ENCODE data around the gene MMP17. TPM values are rescaled to one million over a fixed set of nuclear protein-coding genes. Genes with fewer than 3 reads are reported as not detected.

Gene MMP17
- total and polyA plus RNA-seq, 2 donors: 0.28 to 4.2 TPM

DNA sequence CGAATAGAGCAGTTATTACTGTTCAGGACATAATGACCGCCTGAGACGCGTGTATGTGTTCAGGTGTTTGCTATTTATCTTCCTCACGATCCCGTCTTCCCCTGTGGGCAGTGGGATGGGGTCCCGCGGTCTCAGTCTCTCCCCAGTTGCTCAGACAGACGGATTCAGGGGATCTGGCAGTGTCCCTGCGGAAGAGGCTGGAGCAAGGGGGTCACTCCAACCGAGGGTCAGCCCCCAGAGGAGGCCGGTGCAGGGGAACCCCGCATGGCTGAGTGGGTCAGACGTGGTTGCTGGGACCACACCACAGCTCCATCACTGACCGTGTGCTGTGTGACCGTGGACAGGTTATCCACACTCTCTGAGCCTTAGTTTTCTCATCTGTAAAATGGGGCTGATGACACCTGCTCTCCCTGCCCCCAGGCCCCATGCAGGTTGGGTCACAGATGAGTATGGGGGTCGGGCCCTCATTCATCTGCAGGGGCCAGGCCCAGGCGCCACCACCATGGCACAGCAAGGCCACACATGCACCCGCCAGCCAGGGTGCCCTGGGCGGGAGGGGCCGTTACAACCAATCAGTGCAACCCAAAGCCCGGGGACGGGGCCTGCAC lies 5.2 kb downstream of the MMP17 start:
- no peaks in the 10 kb centered on the region for H3K36me3 ChIP-seq (ENCODE audit: control insufficient read depth in 2 of 2, insufficient read depth in 2 of 2, low read length in 1 of 2)
- H3K27me3 ChIP-seq (ENCODE audit: control insufficient read depth in 2 of 2, insufficient read depth in 1 of 2, low read length in 1 of 2): peaks cover 41 to 63% of the 10 kb centered on the region in 2 donors
- no peak overlapping the region for H3K4me3 ChIP-seq (ENCODE audit: low read length in 2 of 2)
- no peak for DNase-seq (ENCODE audit: low read depth in 6 of 9, low spot score in 9 of 9)
- H3K9me3 ChIP-seq (ENCODE audit: control insufficient read depth in 2 of 2, insufficient read depth in 1 of 2, low read length in 1 of 2): no peaks in the 10 kb centered on the region
- H3K27ac ChIP-seq (ENCODE audit: low read depth in 1 of 2, low read length in 1 of 2): no peak overlapping the region
- WGBS: 91% methylated on average over 23 of the region's 23 CpGs
- H3K4me1 ChIP-seq (ENCODE audit: control insufficient read depth in 2 of 2, insufficient read depth in 2 of 2, low read length in 2 of 2): peaks cover 0 to 17% of the 10 kb centered on the region in 2 donors

DNA sequence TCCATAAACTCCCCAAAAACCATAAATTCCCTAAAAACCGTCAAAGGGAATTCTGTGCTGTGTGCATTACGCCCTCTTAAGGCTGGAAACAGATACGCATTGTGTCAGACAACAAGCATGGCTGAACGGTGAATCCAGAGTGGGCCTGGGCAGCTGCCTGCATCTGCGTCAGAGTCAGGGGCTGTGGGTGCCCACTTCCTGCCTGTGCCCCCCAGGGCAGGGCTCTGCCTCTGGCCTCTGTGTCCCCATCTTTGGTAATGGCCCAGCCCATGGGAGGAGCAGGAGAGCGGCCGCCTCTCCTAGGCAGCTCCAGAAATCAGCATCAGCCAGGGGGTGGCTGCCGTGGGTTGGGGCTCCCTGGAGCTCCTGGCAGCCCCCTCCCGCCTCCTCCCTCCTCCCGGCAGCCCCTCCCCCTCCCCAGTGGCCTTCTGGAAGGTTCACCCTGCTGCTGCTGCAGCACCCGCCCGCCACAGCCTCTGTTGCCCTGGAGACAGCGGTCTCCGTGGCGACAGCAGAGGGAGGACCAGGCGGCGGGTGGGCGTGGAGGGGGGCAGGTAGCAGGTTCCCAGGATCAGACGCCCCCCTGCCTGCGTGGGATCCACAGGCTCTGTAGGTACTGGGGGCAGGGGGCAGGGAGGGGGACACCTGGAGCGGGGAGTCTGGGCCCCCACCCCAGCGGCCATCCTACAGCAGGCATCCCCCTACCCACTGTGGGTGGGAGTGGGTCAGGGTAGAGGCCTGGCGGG lies 5.9 kb downstream of the MMP17 start:
- 68% methylated on average over 23 of the region's 23 CpGs for WGBS

DNA sequence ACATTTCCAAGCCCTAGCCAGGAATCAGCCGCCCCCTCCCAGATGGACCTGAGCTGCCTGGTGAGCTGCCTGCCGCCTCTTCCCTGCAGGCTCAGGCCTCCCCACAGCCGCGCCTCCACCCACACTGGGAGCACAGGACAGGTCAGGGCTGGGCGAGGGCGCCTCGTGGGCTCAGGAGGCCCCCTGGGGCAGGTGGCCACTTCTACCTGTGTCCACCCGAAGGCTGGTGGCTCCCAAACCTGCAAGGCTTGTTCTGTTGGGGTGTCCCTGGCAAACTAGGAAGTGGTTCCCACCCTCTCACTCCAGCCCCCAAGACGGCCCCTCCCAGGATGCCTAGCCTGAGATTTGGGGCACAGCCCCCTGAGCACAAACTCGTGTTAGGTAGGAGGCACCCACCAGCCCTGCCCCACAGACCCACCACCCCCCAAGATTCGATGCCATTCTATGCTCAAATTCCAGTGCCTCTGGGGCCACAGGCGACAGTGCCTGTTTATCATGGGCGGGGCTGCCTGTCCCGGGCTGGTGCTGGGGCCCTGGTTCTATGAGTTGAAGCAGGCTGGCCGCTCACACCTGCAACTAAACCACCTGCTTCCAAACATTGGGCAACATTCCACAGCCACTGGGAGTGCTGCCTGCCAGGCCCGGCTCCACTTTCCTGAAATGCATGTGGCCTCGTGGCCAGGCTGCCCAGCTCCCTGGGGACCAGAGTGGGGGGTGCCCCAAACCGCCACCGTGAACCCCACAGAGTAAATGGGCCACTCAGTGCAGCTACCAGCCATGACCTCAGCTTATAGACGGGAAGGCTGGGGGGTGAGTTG lies 6.8 kb downstream of the MMP17 start:
- peaks cover 25 to 48% of the 10 kb centered on the region in 2 donors for H3K27me3 ChIP-seq (ENCODE audit: control insufficient read depth in 2 of 2, insufficient read depth in 1 of 2, low read length in 1 of 2)
- WGBS: 89% methylated on average over 20 of the region's 20 CpGs
- DNase-seq (ENCODE audit: low read depth in 6 of 9, low spot score in 9 of 9): no peak

More for the DNA sequence above, 5.9 kb downstream of the MMP17 start:
- no peak for DNase-seq (ENCODE audit: low read depth in 6 of 9, low spot score in 9 of 9)
- H3K4me1 ChIP-seq (ENCODE audit: control insufficient read depth in 2 of 2, insufficient read depth in 2 of 2, low read length in 2 of 2): peaks cover 0 to 14% of the 10 kb centered on the region in 2 donors
- no peak overlapping the region for H3K4me3 ChIP-seq (ENCODE audit: low read length in 2 of 2)
- H3K27me3 ChIP-seq (ENCODE audit: control insufficient read depth in 2 of 2, insufficient read depth in 1 of 2, low read length in 1 of 2): peaks cover 34 to 57% of the 10 kb centered on the region in 2 donors
- no peak overlapping the region for H3K27ac ChIP-seq (ENCODE audit: low read depth in 1 of 2, low read length in 1 of 2)
- no peaks in the 10 kb centered on the region for H3K36me3 ChIP-seq (ENCODE audit: control insufficient read depth in 2 of 2, insufficient read depth in 2 of 2, low read length in 1 of 2)
- H3K9me3 ChIP-seq (ENCODE audit: control insufficient read depth in 2 of 2, insufficient read depth in 1 of 2, low read length in 1 of 2): no peaks in the 10 kb centered on the region

DNA sequence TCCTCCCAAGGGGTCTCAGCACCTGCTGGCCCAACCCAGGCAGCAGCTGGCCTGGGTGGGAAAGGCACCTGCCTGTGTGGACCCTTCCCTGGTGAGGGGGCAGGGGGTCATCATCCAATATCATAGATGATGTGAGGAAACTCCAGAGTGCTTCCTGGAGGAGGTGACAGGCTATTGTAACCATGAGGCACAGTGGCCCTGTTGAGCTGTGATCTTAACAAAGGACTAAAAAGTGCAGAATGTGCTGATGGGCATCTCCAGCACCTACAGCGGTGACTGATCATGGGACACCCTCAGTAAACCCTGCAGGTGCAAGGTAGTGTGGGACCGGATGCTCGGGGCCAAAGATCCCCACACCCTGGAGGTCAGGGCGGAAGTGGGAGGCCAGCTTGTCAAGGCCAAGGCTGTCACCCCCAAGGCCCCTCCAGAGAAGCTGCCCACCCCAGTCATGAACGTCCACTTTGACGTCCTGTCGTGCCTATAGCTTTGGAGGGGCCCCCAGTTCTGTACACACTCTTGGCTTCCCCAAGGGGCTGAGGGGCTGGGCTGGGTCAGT lies 7.5 kb downstream of the MMP17 start:
- Histone ChIP-seq H3K4me3 (ENCODE audit: low read length in 2 of 2) (no peak overlapping the region), H3K27me3 (ENCODE audit: control insufficient read depth in 2 of 2, insufficient read depth in 1 of 2, low read length in 1 of 2) (peaks cover 19 to 41% of the 10 kb centered on the region in 2 donors), H3K4me1 (ENCODE audit: control insufficient read depth in 2 of 2, insufficient read depth in 2 of 2, low read length in 2 of 2) (peaks cover 0 to 4% of the 10 kb centered on the region in 2 donors), H3K9me3 (ENCODE audit: control insufficient read depth in 2 of 2, insufficient read depth in 1 of 2, low read length in 1 of 2) (no peaks in the 10 kb centered on the region), H3K36me3 (ENCODE audit: control insufficient read depth in 2 of 2, insufficient read depth in 2 of 2, low read length in 1 of 2) (no peaks in the 10 kb centered on the region), H3K27ac (ENCODE audit: low read depth in 1 of 2, low read length in 1 of 2) (no peak overlapping the region)
- no peak for DNase-seq (ENCODE audit: low read depth in 6 of 9, low spot score in 9 of 9)
- WGBS: 90% methylated on average over 7 of the region's 7 CpGs

More for the DNA sequence above, 6.8 kb downstream of the MMP17 start:
- H3K36me3 ChIP-seq (ENCODE audit: control insufficient read depth in 2 of 2, insufficient read depth in 2 of 2, low read length in 1 of 2): no peaks in the 10 kb centered on the region
- H3K4me1 ChIP-seq (ENCODE audit: control insufficient read depth in 2 of 2, insufficient read depth in 2 of 2, low read length in 2 of 2): peaks cover 0 to 8% of the 10 kb centered on the region in 2 donors
- H3K9me3 ChIP-seq (ENCODE audit: control insufficient read depth in 2 of 2, insufficient read depth in 1 of 2, low read length in 1 of 2): no peaks in the 10 kb centered on the region
- no peak overlapping the region for H3K27ac ChIP-seq (ENCODE audit: low read depth in 1 of 2, low read length in 1 of 2)
- no peak overlapping the region for H3K4me3 ChIP-seq (ENCODE audit: low read length in 2 of 2)

DNA sequence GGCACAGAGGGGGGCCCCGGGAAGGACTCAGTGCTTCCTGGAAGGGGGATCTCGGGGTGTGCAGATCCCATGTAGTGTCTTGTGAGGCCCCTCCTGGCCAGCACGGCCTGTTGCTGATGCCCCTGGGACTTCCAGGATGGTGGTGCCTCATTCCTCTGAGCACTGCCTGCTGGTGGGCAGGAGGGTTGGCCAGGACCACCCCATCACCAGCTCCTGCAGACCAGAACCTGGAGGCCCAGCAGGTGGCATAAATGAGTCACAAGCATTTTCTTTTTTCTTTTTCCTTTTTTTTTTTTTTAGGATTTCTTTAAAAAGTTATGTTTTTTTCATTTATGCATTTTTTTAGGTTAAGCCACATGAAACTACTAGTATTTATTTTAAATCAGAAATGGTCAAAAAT lies 8.0 kb downstream of the MMP17 start:
- Histone ChIP-seq H3K27me3 (ENCODE audit: control insufficient read depth in 2 of 2, insufficient read depth in 1 of 2, low read length in 1 of 2) (peaks cover 14 to 36% of the 10 kb centered on the region in 2 donors), H3K36me3 (ENCODE audit: control insufficient read depth in 2 of 2, insufficient read depth in 2 of 2, low read length in 1 of 2) (no peaks in the 10 kb centered on the region), H3K4me1 (ENCODE audit: control insufficient read depth in 2 of 2, insufficient read depth in 2 of 2, low read length in 2 of 2) (no peaks in the 10 kb centered on the region), H3K9me3 (ENCODE audit: control insufficient read depth in 2 of 2, insufficient read depth in 1 of 2, low read length in 1 of 2) (no peaks in the 10 kb centered on the region), H3K27ac (ENCODE audit: low read depth in 1 of 2, low read length in 1 of 2) (no peak overlapping the region), H3K4me3 (ENCODE audit: low read length in 2 of 2) (no peak overlapping the region)
- WGBS: 83% methylated on average over 3 of the region's 3 CpGs
- no peak for DNase-seq (ENCODE audit: low read depth in 6 of 9, low spot score in 9 of 9)

DNA sequence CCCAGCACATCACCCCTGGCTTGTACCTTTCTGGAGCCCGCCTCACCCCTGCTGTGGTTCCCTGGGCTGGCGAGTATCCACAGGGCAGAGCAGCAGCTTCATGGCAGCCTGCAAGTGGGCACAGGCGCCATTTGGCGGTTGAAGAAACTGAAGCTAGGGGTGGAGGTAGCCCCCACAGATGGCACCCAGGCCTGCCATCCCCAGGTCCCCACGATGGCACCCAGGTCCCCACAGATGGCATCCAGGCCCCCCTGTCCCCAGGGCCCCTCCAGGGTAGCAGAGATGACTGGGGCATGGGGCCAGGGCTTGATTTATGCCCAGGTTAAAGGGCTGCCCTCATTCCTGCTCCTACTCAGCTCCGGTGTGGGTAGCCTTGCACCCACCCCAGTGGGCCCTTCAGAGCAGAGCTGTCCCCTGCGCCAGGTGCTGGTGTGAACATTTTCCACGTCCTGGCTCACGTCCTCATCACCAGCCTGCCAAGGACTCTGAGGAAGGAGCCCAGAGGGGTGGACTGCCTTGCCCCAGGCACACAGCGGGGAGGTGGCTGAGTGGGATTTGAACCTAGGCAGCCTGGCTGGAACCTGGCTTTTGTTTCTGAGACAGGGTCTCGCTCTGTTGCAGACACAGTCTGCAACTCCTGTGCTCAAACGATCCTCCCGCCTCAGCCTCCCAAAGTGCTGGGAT lies 8.7 kb downstream of the MMP17 start:
- no peak overlapping the region for H3K27ac ChIP-seq (ENCODE audit: low read depth in 1 of 2, low read length in 1 of 2)
- H3K4me3 ChIP-seq (ENCODE audit: low read length in 2 of 2): no peak overlapping the region
- H3K36me3 ChIP-seq (ENCODE audit: control insufficient read depth in 2 of 2, insufficient read depth in 2 of 2, low read length in 1 of 2): no peaks in the 10 kb centered on the region
- DNase-seq (ENCODE audit: low read depth in 6 of 9, low spot score in 9 of 9): no peak
- H3K9me3 ChIP-seq (ENCODE audit: control insufficient read depth in 2 of 2, insufficient read depth in 1 of 2, low read length in 1 of 2): no peaks in the 10 kb centered on the region
- WGBS: 88% methylated on average over 13 of the region's 13 CpGs
- peaks cover 7 to 30% of the 10 kb centered on the region in 2 donors for H3K27me3 ChIP-seq (ENCODE audit: control insufficient read depth in 2 of 2, insufficient read depth in 1 of 2, low read length in 1 of 2)
- no peaks in the 10 kb centered on the region for H3K4me1 ChIP-seq (ENCODE audit: control insufficient read depth in 2 of 2, insufficient read depth in 2 of 2, low read length in 2 of 2)

DNA sequence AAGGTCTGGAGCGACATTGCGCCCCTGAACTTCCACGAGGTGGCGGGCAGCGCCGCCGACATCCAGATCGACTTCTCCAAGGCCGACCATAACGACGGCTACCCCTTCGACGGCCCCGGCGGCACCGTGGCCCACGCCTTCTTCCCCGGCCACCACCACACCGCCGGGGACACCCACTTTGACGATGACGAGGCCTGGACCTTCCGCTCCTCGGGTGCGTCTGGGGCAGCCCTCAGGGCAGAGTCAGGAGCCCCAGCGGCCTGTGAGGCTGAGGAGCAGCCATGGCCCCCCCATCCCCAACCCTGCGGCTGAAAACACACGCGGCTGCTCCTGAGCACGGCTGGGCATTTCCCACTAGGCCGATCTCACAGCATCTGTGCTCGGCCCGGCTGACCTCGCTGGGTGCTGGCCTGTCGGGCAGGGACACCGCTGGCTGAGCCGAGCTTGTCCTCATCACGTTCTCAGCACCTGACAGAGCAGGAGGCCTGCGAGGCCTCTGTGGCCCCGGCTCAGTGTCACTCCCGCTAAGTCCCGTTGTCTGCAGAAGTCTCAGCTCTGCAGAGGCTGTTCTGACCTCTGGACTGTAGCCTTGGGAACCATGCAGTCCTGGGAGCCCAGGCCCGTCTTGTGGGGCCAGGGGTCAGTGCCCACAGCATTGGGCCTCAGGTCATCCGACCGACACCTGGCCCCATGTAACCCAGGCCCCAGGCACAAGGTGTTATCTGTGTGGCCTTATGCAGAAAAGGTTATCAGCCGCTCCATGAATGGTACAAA lies 12.6 kb downstream of the MMP17 start:
- 95% methylated on average over 46 of the region's 46 CpGs for WGBS
- H3K4me3 ChIP-seq (ENCODE audit: low read length in 2 of 2): no peak overlapping the region
- no peaks in the 10 kb centered on the region for H3K9me3 ChIP-seq (ENCODE audit: control insufficient read depth in 2 of 2, insufficient read depth in 1 of 2, low read length in 1 of 2)
- H3K27me3 ChIP-seq (ENCODE audit: control insufficient read depth in 2 of 2, insufficient read depth in 1 of 2, low read length in 1 of 2): peaks cover under 1 to 1% of the 10 kb centered on the region in 2 donors
- H3K4me1 ChIP-seq (ENCODE audit: control insufficient read depth in 2 of 2, insufficient read depth in 2 of 2, low read length in 2 of 2): no peaks in the 10 kb centered on the region
- no peak for DNase-seq (ENCODE audit: low read depth in 6 of 9, low spot score in 9 of 9)
- H3K36me3 ChIP-seq (ENCODE audit: control insufficient read depth in 2 of 2, insufficient read depth in 2 of 2, low read length in 1 of 2): no peaks in the 10 kb centered on the region
- H3K27ac ChIP-seq (ENCODE audit: low read depth in 1 of 2, low read length in 1 of 2): no peak overlapping the region

DNA sequence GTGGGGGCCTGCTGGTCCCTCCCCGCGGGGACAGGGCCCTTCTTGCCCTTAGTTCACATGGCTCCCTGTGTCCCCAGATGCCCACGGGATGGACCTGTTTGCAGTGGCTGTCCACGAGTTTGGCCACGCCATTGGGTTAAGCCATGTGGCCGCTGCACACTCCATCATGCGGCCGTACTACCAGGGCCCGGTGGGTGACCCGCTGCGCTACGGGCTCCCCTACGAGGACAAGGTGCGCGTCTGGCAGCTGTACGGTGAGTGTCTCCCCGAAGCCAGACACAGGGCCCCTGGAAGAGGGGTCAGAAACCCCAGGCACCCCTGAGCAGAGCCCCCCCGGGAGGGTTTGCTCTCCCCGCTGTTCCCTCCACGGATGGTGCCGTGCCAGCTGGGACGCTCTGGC lies 13.4 kb downstream of the MMP17 start:
- H3K4me1 ChIP-seq (ENCODE audit: control insufficient read depth in 2 of 2, insufficient read depth in 2 of 2, low read length in 2 of 2): no peaks in the 10 kb centered on the region
- no peaks in the 10 kb centered on the region for H3K36me3 ChIP-seq (ENCODE audit: control insufficient read depth in 2 of 2, insufficient read depth in 2 of 2, low read length in 1 of 2)
- H3K9me3 ChIP-seq (ENCODE audit: control insufficient read depth in 2 of 2, insufficient read depth in 1 of 2, low read length in 1 of 2): no peaks in the 10 kb centered on the region
- no peak for DNase-seq (ENCODE audit: low read depth in 6 of 9, low spot score in 9 of 9)
- 96% methylated on average over 22 of the region's 22 CpGs for WGBS
- no peaks in the 10 kb centered on the region for H3K27me3 ChIP-seq (ENCODE audit: control insufficient read depth in 2 of 2, insufficient read depth in 1 of 2, low read length in 1 of 2)
- no peak overlapping the region for H3K27ac ChIP-seq (ENCODE audit: low read depth in 1 of 2, low read length in 1 of 2)
- no peak overlapping the region for H3K4me3 ChIP-seq (ENCODE audit: low read length in 2 of 2)

All from thymus (tissue), 11 donors.